OCI-LY1 (cell line): ENCODE results near the gene KRTAP4-1.
"Not testable (repeated sequence)": the region's sequence is repeated elsewhere in the genome, so short reads cannot be mapped to it uniquely, and the experiment has no call there.

Source experiments
- H2AFZ ChIP-seq: fragments of 200-600 bp; sonication (generic), shearing (Covaris generic); 2 replicates; pipeline ENCODE4 v1.6.0; 2014; ENCODE audit warnings: antibody characterized with exemption, mild to moderate bottlenecking, low read length
- H3F3A ChIP-seq: fragments of 200-600 bp; sonication (generic), shearing (Covaris generic); 2 replicates; pipeline ENCODE4 v1.6.0; 2014; ENCODE audit warnings: mild to moderate bottlenecking, antibody characterized with exemption, low read length, moderate library complexity; ENCODE audit not compliant: insufficient read depth
- H3K27ac ChIP-seq: fragments of 200-600 bp; sonication (generic); 2 replicates; pipeline ENCODE4 v1.5.1; 2014; ENCODE audit warnings: low read length, mixed run types, mild to moderate bottlenecking, low read depth; ENCODE audit not compliant: poor library complexity, severe bottlenecking
- H3K27me3 ChIP-seq: fragments of 200-600 bp; sonication (generic); 2 replicates; pipeline ENCODE4 v1.6.0; 2014; ENCODE audit warnings: antibody characterized with exemption, mild to moderate bottlenecking, low read length, moderate library complexity; ENCODE audit not compliant: insufficient read depth
- H3K36me3 ChIP-seq: fragments of 200-600 bp; sonication (generic); 2 replicates; pipeline ENCODE4 v1.6.1; 2014; ENCODE audit warnings: mild to moderate bottlenecking, antibody characterized with exemption, low read length, moderate library complexity, mixed read lengths; ENCODE audit not compliant: insufficient read depth
- H3K4me1 ChIP-seq: fragments of 200-600 bp; sonication (generic); 2 replicates; pipeline ENCODE4 v1.5.1; 2014; ENCODE audit warnings: mild to moderate bottlenecking, low read length, moderate library complexity; ENCODE audit not compliant: insufficient read depth, severe bottlenecking
- H3K4me2 ChIP-seq: fragments of 200-600 bp; sonication (generic), shearing (Covaris generic); 2 replicates; pipeline ENCODE4 v1.6.1; 2014; ENCODE audit warnings: low read length
- H3K4me3 ChIP-seq: fragments of 200-600 bp; sonication (generic); 2 replicates; pipeline ENCODE4 v1.5.1; 2014; ENCODE audit warnings: low read length, low read depth, mild to moderate bottlenecking, mixed read lengths; ENCODE audit not compliant: poor library complexity, severe bottlenecking
- H3K79me2 ChIP-seq: fragments of 200-600 bp; shearing (Covaris generic); 2 replicates; pipeline ENCODE4 v1.6.1; 2016; ENCODE audit warnings: mixed run types, low read length, mixed read lengths; ENCODE audit not compliant: insufficient read depth
- H3K9ac ChIP-seq: fragments of 200-600 bp; sonication (generic), shearing (Covaris generic); 2 replicates; pipeline ENCODE4 v1.6.1; 2014; ENCODE audit warnings: mild to moderate bottlenecking, low read length, mixed read lengths
- H3K9me2 ChIP-seq: fragments of 200-600 bp; sonication (generic), shearing (Covaris generic); 2 replicates; pipeline ENCODE4 v1.6.1; 2014; ENCODE audit warnings: low read depth, mild to moderate bottlenecking, low read length, mixed read lengths
- H3K9me3 ChIP-seq: fragments of 200-600 bp; shearing (Covaris generic); 2 replicates; pipeline ENCODE4 v1.6.1; 2014; ENCODE audit warnings: low read length, mixed read lengths
- H4K20me1 ChIP-seq: fragments of 200-600 bp; sonication (generic), shearing (Covaris generic); 2 replicates; pipeline ENCODE4 v1.6.0; 2016; ENCODE audit warnings: mild to moderate bottlenecking, low read length; ENCODE audit not compliant: insufficient read depth
- CTCF ChIP-seq: fragments of 200-600 bp; sonication (generic), shearing (Covaris generic); IDR thresholded peaks from 2 replicates; pipeline ENCODE4 v1.5.1; 2017; ENCODE audit warnings: mild to moderate bottlenecking, antibody characterized with exemption, low read length, moderate library complexity, mixed read lengths
- EZH2 ChIP-seq: fragments of 200-600 bp; sonication (generic), shearing (Covaris generic); IDR thresholded peaks from 2 replicates; pipeline ENCODE4 v1.8.0; 2017; ENCODE audit warnings: borderline replicate concordance, mixed run types, mild to moderate bottlenecking, antibody characterized with exemption, low read length, moderate library complexity, mixed read lengths

KRTAP4-1 gene

GRCh38 chr17:41141361-41141760, 43.4 kb downstream of the KRTAP4-1 start:
- Histone ChIP-seq H3K27me3 (no peaks in the 10 kb centered on the region), H3K4me3 (no peak overlapping the region), H3K36me3 (no peaks in the 10 kb centered on the region; the same call in 1 of the 2 replicates), H3K9me2 (no peaks in the 10 kb centered on the region), H3F3A (no peaks in the 10 kb centered on the region), H3K79me2 (no peaks in the 10 kb centered on the region), H3K4me1 (no peaks in the 10 kb centered on the region), H3K27ac (no peak overlapping the region), H4K20me1 (no peaks in the 10 kb centered on the region), H3K9me3 (0 out of 2 replicates have a peak, but pooled peaks cover 3% of the 10 kb centered on the region), H3K4me2 (no peak overlapping the region), H2AFZ (no peak overlapping the region), H3K9ac (no peak overlapping the region)
- no peak for TF ChIP-seq CTCF
- TF ChIP-seq EZH2 = no peak

GRCh38 chr17:41140360-41141131, 44.2 kb downstream of the KRTAP4-1 start, which contains the start of gene KRTAP4-6:
TSS of gene KRTAP4-6 (minus strand) at chr17:41140544. CDS start at chr17:41140487, 57 bp downstream.
- H3K4me1 ChIP-seq = no peaks in the 10 kb centered on the region
- H4K20me1 ChIP-seq = no peaks in the 10 kb centered on the region
- no peaks in the 10 kb centered on the region for H3K9me2 ChIP-seq
- H3K27ac ChIP-seq = no peak within 1 kb of the TSS
- H3F3A ChIP-seq = no peaks in the 10 kb centered on the region
- no peak within 1 kb of the TSS for H3K4me2 ChIP-seq
- H3K36me3 ChIP-seq = no peaks in the 10 kb centered on the region; the same call in 1 of the 2 replicates
- no peak within 1 kb of the TSS for H3K9ac ChIP-seq
- no peak within 1 kb of the TSS for H2AFZ ChIP-seq
- H3K4me3 ChIP-seq = no peak within 1 kb of the TSS
- H3K9me3 ChIP-seq = 0 out of 2 replicates have a peak, but pooled peaks cover 3% of the 10 kb centered on the region
- no peaks in the 10 kb centered on the region for H3K27me3 ChIP-seq
- H3K79me2 ChIP-seq = no peaks in the 10 kb centered on the region
- no peak for TF ChIP-seq CTCF
- no peak for TF ChIP-seq EZH2

GRCh38 chr17:41139865-41140264, 44.8 kb downstream of the KRTAP4-1 start:
- H3K79me2 ChIP-seq, H3K36me3 ChIP-seq, H2AFZ ChIP-seq, H3K27me3 ChIP-seq, H3K9ac ChIP-seq, H3K9me3 ChIP-seq, H3K4me2 ChIP-seq, H3K27ac ChIP-seq, H4K20me1 ChIP-seq, H3F3A ChIP-seq, H3K4me3 ChIP-seq, H3K9me2 ChIP-seq, H3K4me1 ChIP-seq: not testable (repeated sequence)
